ENCODE results near the gene RSU1. TPM values are rescaled to one million over a fixed set of nuclear protein-coding genes. Genes with fewer than 3 reads are reported as not detected.

The RSU1 gene
- total RNA-seq, 1 donor from 2014 or later, result 60.7 TPM

- intact Hi-C loops (cut with micrococcal nuclease), result no loop called here
- Mint-ChIP-seq H3K4me1 (no peaks in the 10 kb centered on the region), H3K36me3 (ENCODE audit: low read depth) (peaks cover 40% of the 10 kb centered on the region)
Observed at GRCh38 chr10:16690417-16690816, 126.8 kb downstream of the RSU1 start.

DNA sequence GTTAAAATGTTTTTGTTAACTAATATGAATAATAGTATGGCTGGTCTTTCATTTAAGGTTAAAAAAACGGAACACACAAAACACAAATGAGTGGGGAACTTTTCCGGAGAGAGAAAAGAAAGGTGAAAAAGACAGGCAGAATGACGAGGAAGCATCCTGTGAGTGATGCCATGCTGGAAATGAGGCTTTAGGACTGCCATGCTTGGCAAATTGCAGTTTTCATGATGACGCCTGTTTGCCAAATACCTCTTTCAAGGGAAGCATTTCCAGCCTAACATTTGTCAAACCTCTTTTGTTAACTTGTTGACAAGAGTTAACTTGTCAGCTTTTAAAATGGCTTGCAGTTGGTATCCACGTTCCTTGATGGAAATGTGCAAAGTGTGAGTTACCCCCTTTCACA is 127.5 kb downstream of the RSU1 start:
- CTCF ChIA-PET, result no interaction called here
- ATAC-seq (ENCODE audit: low read depth), result no peak
- Mint-ChIP-seq H3K4me3 (no peak overlapping the region), H3K9me3 (no peaks in the 10 kb centered on the region), H3K4me1 (no peaks in the 10 kb centered on the region), H3K27me3 (no peaks in the 10 kb centered on the region), H3K36me3 (ENCODE audit: low read depth) (peaks cover 35% of the 10 kb centered on the region), H3K27ac (no peak overlapping the region)
- DNase-seq, result no peak
- TF ChIP-seq, protein P1, sequence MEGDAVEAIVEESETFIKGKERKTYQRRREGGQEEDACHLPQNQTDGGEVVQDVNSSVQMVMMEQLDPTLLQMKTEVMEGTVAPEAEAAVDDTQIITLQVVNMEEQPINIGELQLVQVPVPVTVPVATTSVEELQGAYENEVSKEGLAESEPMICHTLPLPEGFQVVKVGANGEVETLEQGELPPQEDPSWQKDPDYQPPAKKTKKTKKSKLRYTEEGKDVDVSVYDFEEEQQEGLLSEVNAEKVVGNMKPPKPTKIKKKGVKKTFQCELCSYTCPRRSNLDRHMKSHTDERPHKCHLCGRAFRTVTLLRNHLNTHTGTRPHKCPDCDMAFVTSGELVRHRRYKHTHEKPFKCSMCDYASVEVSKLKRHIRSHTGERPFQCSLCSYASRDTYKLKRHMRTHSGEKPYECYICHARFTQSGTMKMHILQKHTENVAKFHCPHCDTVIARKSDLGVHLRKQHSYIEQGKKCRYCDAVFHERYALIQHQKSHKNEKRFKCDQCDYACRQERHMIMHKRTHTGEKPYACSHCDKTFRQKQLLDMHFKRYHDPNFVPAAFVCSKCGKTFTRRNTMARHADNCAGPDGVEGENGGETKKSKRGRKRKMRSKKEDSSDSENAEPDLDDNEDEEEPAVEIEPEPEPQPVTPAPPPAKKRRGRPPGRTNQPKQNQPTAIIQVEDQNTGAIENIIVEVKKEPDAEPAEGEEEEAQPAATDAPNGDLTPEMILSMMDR (IDR thresholded peaks at IDR 0.05), result no peak
- POLR2A ChIA-PET, result no interaction called here
- intact Hi-C loops (cut with micrococcal nuclease), result no loop called here

More at GRCh38 chr10:16690417-16690816, 126.8 kb downstream of the RSU1 start:
- TF ChIP-seq, protein P1 (IDR thresholded peaks at IDR 0.05), result no peak
- H3K9me3 Mint-ChIP-seq, result no peaks in the 10 kb centered on the region
- POLR2A ChIA-PET, result no interaction called here
- no peak for DNase-seq
- CTCF ChIA-PET, result no interaction called here
- H3K4me3 Mint-ChIP-seq, result no peak overlapping the region
- no peak for ATAC-seq (ENCODE audit: low read depth)
- no peak overlapping the region for H3K27ac Mint-ChIP-seq
- no peaks in the 10 kb centered on the region for H3K27me3 Mint-ChIP-seq

GRCh38 chr10:16689227-16689626 is 128.0 kb downstream of the RSU1 start:
- Mint-ChIP-seq H3K27me3 (no peaks in the 10 kb centered on the region), H3K9me3 (no peaks in the 10 kb centered on the region), H3K27ac (no peak overlapping the region), H3K4me3 (no peak overlapping the region), H3K36me3 (ENCODE audit: low read depth) (peaks cover 30% of the 10 kb centered on the region), H3K4me1 (no peaks in the 10 kb centered on the region)
- intact Hi-C loops (cut with micrococcal nuclease), result no loop called here
- DNase-seq (no peak), ATAC-seq (ENCODE audit: low read depth) (no peak)
- TF ChIP-seq, protein P1 (IDR thresholded peaks at IDR 0.05), result no peak
- POLR2A ChIA-PET, result no interaction called here
- CTCF ChIA-PET, result no interaction called here

- Mint-ChIP-seq H3K27ac (no peak overlapping the region), H3K4me3 (no peak overlapping the region), H3K27me3 (no peaks in the 10 kb centered on the region), H3K4me1 (no peaks in the 10 kb centered on the region), H3K9me3 (no peaks in the 10 kb centered on the region), H3K36me3 (ENCODE audit: low read depth) (peaks cover 21% of the 10 kb centered on the region)
- DNase-seq (no peak), ATAC-seq (ENCODE audit: low read depth) (no peak)
- TF ChIP-seq, protein P1 (IDR thresholded peaks at IDR 0.05), result no peak
- CTCF ChIA-PET, result no interaction called here
- intact Hi-C loops (cut with micrococcal nuclease), result no loop called here
- POLR2A ChIA-PET, result no interaction called here
Observed at GRCh38 chr10:16686054-16686902, 130.9 kb downstream of the RSU1 start.

DNA sequence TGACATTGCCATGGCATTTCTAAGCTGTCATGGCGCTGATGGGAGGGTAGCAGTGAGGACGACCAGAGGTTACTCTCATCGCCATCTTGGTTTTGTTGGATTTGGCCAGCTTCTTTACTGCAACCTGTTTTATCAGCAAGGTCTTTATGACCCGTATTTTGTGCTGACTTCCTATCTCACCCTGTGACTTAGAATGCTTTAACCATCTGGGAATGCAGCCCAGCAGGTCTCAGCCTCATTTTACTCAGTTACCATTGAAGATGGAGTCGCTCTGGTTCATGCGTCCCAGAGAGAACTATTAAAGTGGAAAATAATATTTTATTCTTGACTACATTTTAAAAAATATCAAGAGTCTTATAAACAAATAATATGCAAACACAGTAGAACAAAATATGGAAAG is 131.7 kb downstream of the RSU1 start:
- H3K4me1 Mint-ChIP-seq, result no peaks in the 10 kb centered on the region
- no peak overlapping the region for H3K27ac Mint-ChIP-seq
- DNase-seq (no peak), ATAC-seq (ENCODE audit: low read depth) (no peak)
- ChIA-PET POLR2A (no interaction called here), CTCF (no interaction called here)
- TF ChIP-seq, protein P1 (IDR thresholded peaks at IDR 0.05), result no peak
- H3K9me3 Mint-ChIP-seq, result no peaks in the 10 kb centered on the region
- no peak overlapping the region for H3K4me3 Mint-ChIP-seq
- intact Hi-C loops (cut with micrococcal nuclease), result no loop called here
- peaks cover 20% of the 10 kb centered on the region for H3K36me3 Mint-ChIP-seq (ENCODE audit: low read depth)
- H3K27me3 Mint-ChIP-seq, result no peaks in the 10 kb centered on the region

Measured in activated B cell treated with CpG ODN at 0.5 μM for 24 hours (primary cell).